ENCODE data around the gene CUTC. TPM values are rescaled to one million over a fixed set of nuclear protein-coding genes. Genes with fewer than 3 reads are reported as not detected.

The CUTC gene
- total and polyA plus RNA-seq, 4 donors: 16.3 to 23.9 (median 19.2) TPM

- peaks cover 10% of the 10 kb centered on the region for H3K36me3 ChIP-seq (ENCODE audit: control insufficient read depth, insufficient read depth, low read length)
- H3K9me3 ChIP-seq (ENCODE audit: control insufficient read depth, insufficient read depth, low read length): no peaks in the 10 kb centered on the region
- H3K27me3 ChIP-seq (ENCODE audit: control insufficient read depth, insufficient read depth, low read length): no peaks in the 10 kb centered on the region
- H3K27ac ChIP-seq (ENCODE audit: low read depth, low read length): no peak overlapping the region
- H3K4me3 ChIP-seq (ENCODE audit: low read depth, low read length): no peak overlapping the region
- WGBS (ENCODE audit: insufficient coverage): no CpG with 5 or more reads among the region's 2 CpGs
- no peak for DNase-seq (ENCODE audit: low read depth in 4 of 6, low spot score in 6 of 6)
- no peaks in the 10 kb centered on the region for H3K4me1 ChIP-seq (ENCODE audit: control insufficient read depth, insufficient read depth, low read length)
Observed at GRCh38 chr10:99758211-99758891, 26.3 kb downstream of the CUTC start.

DNA sequence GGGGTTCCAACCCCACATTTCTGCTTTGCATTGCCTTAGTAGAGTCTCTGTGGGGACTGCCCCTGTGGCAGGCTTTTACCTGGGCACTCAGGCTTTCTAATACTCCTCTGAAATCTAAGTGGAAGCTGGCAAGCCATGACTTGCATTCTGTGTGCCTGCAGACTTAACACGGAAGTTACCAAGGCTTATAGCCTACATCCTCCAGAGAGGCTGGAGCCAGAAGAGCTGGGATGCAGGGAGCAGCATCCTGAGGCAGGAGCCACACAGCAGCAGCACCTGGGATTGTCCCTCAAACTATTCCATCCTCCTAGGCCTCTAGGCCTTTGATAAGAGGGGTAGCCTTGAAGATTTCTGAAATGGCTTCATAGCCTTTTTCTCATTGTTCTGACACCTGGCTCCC lies 28.3 kb downstream of the CUTC start:
- Histone ChIP-seq H3K27ac (ENCODE audit: low read depth, low read length) (no peak overlapping the region), H3K4me3 (ENCODE audit: low read depth, low read length) (no peak overlapping the region), H3K9me3 (ENCODE audit: control insufficient read depth, insufficient read depth, low read length) (no peaks in the 10 kb centered on the region), H3K4me1 (ENCODE audit: control insufficient read depth, insufficient read depth, low read length) (no peaks in the 10 kb centered on the region), H3K36me3 (ENCODE audit: control insufficient read depth, insufficient read depth, low read length) (peaks cover 6% of the 10 kb centered on the region), H3K27me3 (ENCODE audit: control insufficient read depth, insufficient read depth, low read length) (no peaks in the 10 kb centered on the region)
- DNase-seq (ENCODE audit: low read depth in 4 of 6, low spot score in 6 of 6): no peak
- no CpG with 5 or more reads among the region's 1 CpG for WGBS (ENCODE audit: insufficient coverage)

DNA sequence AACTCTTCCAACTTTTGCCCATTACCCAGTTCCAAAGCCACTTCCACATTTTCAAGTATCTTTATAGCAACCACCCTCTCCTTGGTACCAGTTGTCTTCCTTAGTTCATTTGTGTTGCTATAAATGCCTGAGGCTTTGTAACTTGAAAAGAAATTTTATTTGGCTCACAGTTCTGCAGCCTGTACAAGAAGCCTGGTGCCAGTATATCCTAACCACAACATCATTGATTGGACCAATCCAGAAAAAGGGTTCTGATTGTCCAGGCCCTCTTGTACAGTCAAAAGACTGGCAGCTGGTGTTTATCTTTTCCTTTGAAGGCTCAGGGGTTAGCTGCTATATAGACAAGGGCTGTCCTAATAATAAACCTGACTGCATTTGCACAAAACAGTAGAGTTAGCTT lies 29.3 kb downstream of the CUTC start:
- Histone ChIP-seq H3K4me1 (ENCODE audit: control insufficient read depth, insufficient read depth, low read length) (no peaks in the 10 kb centered on the region), H3K4me3 (ENCODE audit: low read depth, low read length) (no peak overlapping the region), H3K27ac (ENCODE audit: low read depth, low read length) (no peak overlapping the region), H3K36me3 (ENCODE audit: control insufficient read depth, insufficient read depth, low read length) (peaks cover 6% of the 10 kb centered on the region), H3K27me3 (ENCODE audit: control insufficient read depth, insufficient read depth, low read length) (no peaks in the 10 kb centered on the region), H3K9me3 (ENCODE audit: control insufficient read depth, insufficient read depth, low read length) (no peaks in the 10 kb centered on the region)
- no peak for DNase-seq (ENCODE audit: low read depth in 4 of 6, low spot score in 6 of 6)

DNA sequence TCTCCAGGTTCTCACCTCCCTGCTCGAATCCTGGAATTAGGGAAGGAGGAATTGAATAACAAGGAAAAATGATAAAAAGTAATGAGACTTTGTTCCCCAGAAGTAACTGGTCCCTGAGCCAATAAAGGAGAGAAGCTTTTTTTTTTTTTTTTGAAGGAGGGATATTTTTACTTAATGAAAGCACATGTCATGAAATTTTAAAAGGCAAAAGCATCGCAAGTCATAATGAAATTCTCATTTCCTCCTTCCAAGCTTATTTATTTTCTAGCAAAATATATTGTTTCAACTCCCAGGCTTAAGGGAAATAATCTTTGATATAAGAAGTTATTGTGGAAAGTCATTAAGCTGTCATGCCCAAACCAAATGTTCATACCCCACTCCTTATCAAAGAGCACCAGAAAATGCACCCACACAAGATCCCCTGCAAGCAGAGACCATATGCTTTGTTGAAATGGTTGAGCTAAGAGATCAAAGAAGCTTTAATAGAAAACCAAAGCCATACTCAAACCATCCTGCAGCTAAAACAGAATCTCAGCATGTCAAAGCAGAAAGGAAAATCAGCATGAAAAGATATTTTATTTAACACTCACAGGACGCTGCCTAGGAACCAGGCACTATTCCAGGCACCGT lies 33.8 kb downstream of the CUTC start:
- 67% methylated on average over 1 of the region's 4 CpGs for WGBS (ENCODE audit: insufficient coverage)
- no peaks in the 10 kb centered on the region for H3K27me3 ChIP-seq (ENCODE audit: control insufficient read depth, insufficient read depth, low read length)
- H3K36me3 ChIP-seq (ENCODE audit: control insufficient read depth, insufficient read depth, low read length): peaks cover 3% of the 10 kb centered on the region
- DNase-seq (ENCODE audit: low read depth in 4 of 6, low spot score in 6 of 6): peak in 1 of 6 donors; percentile 14
- H3K4me3 ChIP-seq (ENCODE audit: low read depth, low read length): no peak overlapping the region
- H3K4me1 ChIP-seq (ENCODE audit: control insufficient read depth, insufficient read depth, low read length): no peaks in the 10 kb centered on the region
- H3K9me3 ChIP-seq (ENCODE audit: control insufficient read depth, insufficient read depth, low read length): no peaks in the 10 kb centered on the region
- no peak overlapping the region for H3K27ac ChIP-seq (ENCODE audit: low read depth, low read length)

DNA sequence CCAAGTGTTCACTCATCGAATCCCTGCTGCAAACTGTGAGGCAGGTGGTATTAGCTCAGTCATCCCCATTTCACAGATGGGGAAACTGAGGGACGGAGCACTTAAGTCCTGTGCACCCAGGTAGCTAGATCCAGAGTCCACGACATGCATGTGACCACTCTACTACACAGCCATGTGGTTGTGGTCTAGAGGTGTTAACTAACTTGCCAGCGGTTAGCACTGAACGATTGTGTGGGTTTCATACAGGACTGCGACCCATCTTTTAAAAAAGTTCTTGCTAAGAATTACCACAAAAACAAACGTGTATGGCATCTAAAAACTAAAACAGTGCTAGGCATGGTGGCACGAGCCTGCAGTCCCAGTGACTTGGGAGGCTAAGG lies 34.3 kb downstream of the CUTC start:
- Histone ChIP-seq H3K36me3 (ENCODE audit: control insufficient read depth, insufficient read depth, low read length) (no peaks in the 10 kb centered on the region), H3K4me3 (ENCODE audit: low read depth, low read length) (no peak overlapping the region), H3K27ac (ENCODE audit: low read depth, low read length) (no peak overlapping the region), H3K9me3 (ENCODE audit: control insufficient read depth, insufficient read depth, low read length) (no peaks in the 10 kb centered on the region), H3K4me1 (ENCODE audit: control insufficient read depth, insufficient read depth, low read length) (no peaks in the 10 kb centered on the region), H3K27me3 (ENCODE audit: control insufficient read depth, insufficient read depth, low read length) (no peaks in the 10 kb centered on the region)
- 87% methylated on average over 3 of the region's 8 CpGs for WGBS (ENCODE audit: insufficient coverage)
- DNase-seq (ENCODE audit: low read depth in 4 of 6, low spot score in 6 of 6): no peak

DNA sequence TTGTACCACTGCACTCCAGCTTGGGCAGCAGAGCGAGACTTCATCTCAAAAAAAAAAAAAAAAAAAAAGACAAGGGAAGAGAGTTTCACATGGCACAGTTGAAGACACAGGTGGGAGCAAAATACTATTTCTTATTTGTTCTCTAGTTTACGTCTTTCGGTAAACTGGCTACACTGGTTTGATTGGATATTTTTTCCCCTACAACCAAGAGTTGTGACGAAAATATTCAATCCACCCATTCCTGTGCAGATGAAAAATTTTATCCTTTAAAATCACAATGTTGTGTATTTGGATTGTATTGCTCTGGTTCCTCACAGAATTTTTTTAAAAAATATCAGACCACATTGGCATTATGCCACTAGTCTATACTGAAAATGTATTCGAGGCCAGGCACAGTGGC lies 35.9 kb downstream of the CUTC start:
- Histone ChIP-seq H3K27me3 (ENCODE audit: control insufficient read depth, insufficient read depth, low read length) (no peaks in the 10 kb centered on the region), H3K4me1 (ENCODE audit: control insufficient read depth, insufficient read depth, low read length) (no peaks in the 10 kb centered on the region), H3K27ac (ENCODE audit: low read depth, low read length) (no peak overlapping the region), H3K36me3 (ENCODE audit: control insufficient read depth, insufficient read depth, low read length) (no peaks in the 10 kb centered on the region), H3K4me3 (ENCODE audit: low read depth, low read length) (no peak overlapping the region), H3K9me3 (ENCODE audit: control insufficient read depth, insufficient read depth, low read length) (no peaks in the 10 kb centered on the region)
- no peak for DNase-seq (ENCODE audit: low read depth in 4 of 6, low spot score in 6 of 6)
- WGBS (ENCODE audit: insufficient coverage): 100% methylated on average over 1 of the region's 5 CpGs

DNA sequence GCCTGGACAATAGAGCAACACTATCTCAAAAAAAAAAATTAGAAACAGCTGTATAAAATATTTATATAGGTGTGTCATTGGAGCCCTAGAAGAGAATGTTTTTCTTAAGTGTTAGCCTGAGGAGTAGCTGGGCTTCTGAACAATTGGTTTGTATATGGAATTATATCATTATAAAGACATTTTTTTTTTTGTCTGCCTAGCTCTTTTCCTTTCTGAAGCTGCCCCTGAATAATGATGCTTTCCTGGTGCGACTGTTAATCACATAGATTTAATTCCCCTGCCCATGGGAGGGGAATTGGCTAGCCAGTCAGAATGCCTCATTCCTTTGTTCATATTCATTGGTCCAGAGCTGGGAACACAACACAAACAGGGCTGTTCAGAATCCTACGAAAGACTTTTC lies 36.5 kb downstream of the CUTC start:
- H3K4me3 ChIP-seq (ENCODE audit: low read depth, low read length): no peak overlapping the region
- H3K9me3 ChIP-seq (ENCODE audit: control insufficient read depth, insufficient read depth, low read length): no peaks in the 10 kb centered on the region
- DNase-seq (ENCODE audit: low read depth in 4 of 6, low spot score in 6 of 6): peak in 1 of 6 donors; percentile 17
- WGBS (ENCODE audit: insufficient coverage): 15% methylated on average over 1 of the region's 2 CpGs
- H3K36me3 ChIP-seq (ENCODE audit: control insufficient read depth, insufficient read depth, low read length): no peaks in the 10 kb centered on the region
- H3K27ac ChIP-seq (ENCODE audit: low read depth, low read length): no peak overlapping the region
- no peaks in the 10 kb centered on the region for H3K27me3 ChIP-seq (ENCODE audit: control insufficient read depth, insufficient read depth, low read length)
- H3K4me1 ChIP-seq (ENCODE audit: control insufficient read depth, insufficient read depth, low read length): no peaks in the 10 kb centered on the region

DNA sequence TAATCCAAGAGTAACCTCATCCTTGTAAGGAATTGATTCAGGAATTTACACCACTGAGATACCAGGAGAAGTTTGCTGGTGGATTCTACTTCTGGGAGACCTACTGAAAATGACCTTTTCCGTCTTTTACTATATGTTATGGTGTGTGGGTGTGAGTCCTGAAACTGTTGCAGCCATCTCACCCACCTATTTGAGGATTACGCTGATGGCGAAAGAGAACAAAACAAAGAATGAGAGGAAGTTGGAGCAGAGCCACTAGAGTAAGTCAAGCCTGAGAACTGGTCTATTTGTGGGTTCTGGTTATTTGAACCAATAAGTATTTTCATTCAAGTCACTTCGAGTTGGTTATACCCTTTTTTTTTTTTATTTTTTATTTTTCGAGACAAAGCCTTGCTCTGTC lies 37.7 kb downstream of the CUTC start:
- DNase-seq (ENCODE audit: low read depth in 4 of 6, low spot score in 6 of 6): no peak
- H3K4me3 ChIP-seq (ENCODE audit: low read depth, low read length): no peak overlapping the region
- no peak overlapping the region for H3K27ac ChIP-seq (ENCODE audit: low read depth, low read length)
- no peaks in the 10 kb centered on the region for H3K36me3 ChIP-seq (ENCODE audit: control insufficient read depth, insufficient read depth, low read length)
- H3K9me3 ChIP-seq (ENCODE audit: control insufficient read depth, insufficient read depth, low read length): peaks cover 3% of the 10 kb centered on the region
- H3K4me1 ChIP-seq (ENCODE audit: control insufficient read depth, insufficient read depth, low read length): no peaks in the 10 kb centered on the region
- WGBS (ENCODE audit: insufficient coverage): 83% methylated on average over 3 of the region's 5 CpGs
- no peaks in the 10 kb centered on the region for H3K27me3 ChIP-seq (ENCODE audit: control insufficient read depth, insufficient read depth, low read length)

- no peak for DNase-seq (ENCODE audit: low read depth in 4 of 6, low spot score in 6 of 6)
- Histone ChIP-seq H3K36me3 (ENCODE audit: control insufficient read depth, insufficient read depth, low read length) (no peaks in the 10 kb centered on the region), H3K4me1 (ENCODE audit: control insufficient read depth, insufficient read depth, low read length) (no peaks in the 10 kb centered on the region), H3K9me3 (ENCODE audit: control insufficient read depth, insufficient read depth, low read length) (peaks cover 3% of the 10 kb centered on the region), H3K27me3 (ENCODE audit: control insufficient read depth, insufficient read depth, low read length) (no peaks in the 10 kb centered on the region), H3K4me3 (ENCODE audit: low read depth, low read length) (no peak overlapping the region), H3K27ac (ENCODE audit: low read depth, low read length) (no peak overlapping the region)
- WGBS (ENCODE audit: insufficient coverage): 83% methylated on average over 1 of the region's 4 CpGs
Observed at GRCh38 chr10:99770408-99771045, 38.5 kb downstream of the CUTC start.

DNA sequence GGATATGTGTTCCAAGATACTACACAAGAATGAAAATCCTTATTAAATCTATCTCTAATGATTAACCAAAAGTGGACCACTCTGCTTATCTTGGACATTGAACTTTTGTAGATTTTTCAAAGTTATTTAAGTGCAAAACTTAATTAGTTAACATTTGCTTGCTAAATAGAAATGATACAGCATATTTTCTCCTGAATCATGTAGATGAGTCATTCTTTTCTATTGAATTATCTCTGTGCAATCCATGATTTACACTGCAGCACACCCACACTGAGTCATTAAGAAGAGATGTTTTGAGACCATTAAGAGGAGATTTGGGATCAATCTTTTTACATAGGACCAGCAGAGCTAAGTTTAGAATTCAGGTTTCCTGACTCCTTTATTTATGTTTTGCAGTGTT lies 43.8 kb downstream of the CUTC start:
- no peaks in the 10 kb centered on the region for H3K36me3 ChIP-seq (ENCODE audit: control insufficient read depth, insufficient read depth, low read length)
- H3K27me3 ChIP-seq (ENCODE audit: control insufficient read depth, insufficient read depth, low read length): no peaks in the 10 kb centered on the region
- no peak overlapping the region for H3K27ac ChIP-seq (ENCODE audit: low read depth, low read length)
- peaks cover 3% of the 10 kb centered on the region for H3K9me3 ChIP-seq (ENCODE audit: control insufficient read depth, insufficient read depth, low read length)
- no peak for DNase-seq (ENCODE audit: low read depth in 4 of 6, low spot score in 6 of 6)
- no peak overlapping the region for H3K4me3 ChIP-seq (ENCODE audit: low read depth, low read length)
- H3K4me1 ChIP-seq (ENCODE audit: control insufficient read depth, insufficient read depth, low read length): no peaks in the 10 kb centered on the region

All from spinal cord (tissue), 10 donors.